ENCODE measurements around the gene MAP3K3.
A peak's percentile ranks its signal among the peaks of the same experiment; 100 is the strongest.

The MAP3K3 gene

GRCh38 chr17:63693411-63694113 is 71.3 kb downstream of the MAP3K3 start:
- no peak for DNase-seq (ENCODE audit: low read depth, low spot score)

- DNase-seq (ENCODE audit: low read depth, low spot score): peak; percentile 61
Observed at GRCh38 chr17:63694229-63694949, 72.2 kb downstream of the MAP3K3 start.

DNA sequence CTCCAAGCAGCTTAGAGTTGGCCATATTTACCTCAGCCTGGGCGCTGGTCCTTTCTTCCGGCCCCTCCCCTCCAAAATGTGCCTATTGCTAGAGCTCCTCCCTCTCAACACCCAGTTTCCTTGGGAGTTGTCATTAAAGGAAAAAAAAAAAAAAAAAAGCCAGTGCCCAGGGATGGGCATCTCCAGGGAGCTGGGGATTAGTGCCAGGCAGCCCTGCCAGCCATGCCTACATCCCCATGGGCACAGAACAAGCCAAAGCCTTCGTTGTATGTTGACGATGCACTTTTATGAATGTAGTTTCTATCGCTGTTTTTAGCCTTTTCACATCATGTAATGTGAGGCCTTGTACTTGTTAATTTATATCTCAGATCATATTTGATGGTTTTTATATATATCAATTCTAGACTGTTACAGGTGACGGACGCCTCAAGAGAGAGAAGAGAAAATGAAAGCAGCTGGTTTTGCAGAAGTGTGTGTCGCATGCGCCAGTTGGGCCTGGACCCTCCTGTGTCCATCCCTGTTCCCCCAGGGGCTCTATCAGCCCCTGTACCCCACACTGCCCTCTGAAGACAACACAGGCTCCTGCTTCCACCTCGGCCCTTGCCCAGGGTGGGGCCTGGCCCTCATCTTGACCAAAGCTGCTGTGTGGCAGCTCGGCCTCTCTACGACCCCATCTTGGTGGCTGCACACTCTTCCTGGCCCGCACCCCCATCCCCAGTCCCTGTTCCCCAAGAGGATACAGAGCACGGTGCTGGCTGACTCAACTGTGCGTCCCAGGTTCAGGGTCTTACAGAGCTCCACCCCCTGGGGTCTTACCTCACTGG is 72.9 kb downstream of the MAP3K3 start:
- no peak for DNase-seq (ENCODE audit: low read depth, low spot score)

- no peak for DNase-seq (ENCODE audit: low read depth, low spot score)
Observed at GRCh38 chr17:63695889-63696288, 73.7 kb downstream of the MAP3K3 start.

GRCh38 chr17:63696381-63696961 is 74.3 kb downstream of the MAP3K3 start:
- peak; percentile 81 for DNase-seq (ENCODE audit: low read depth, low spot score)

- peak; percentile 61 for DNase-seq (ENCODE audit: low read depth, low spot score)
Observed at GRCh38 chr17:63697341-63698286, 75.4 kb downstream of the MAP3K3 start.

- no peak for DNase-seq (ENCODE audit: low read depth, low spot score)
Observed at GRCh38 chr17:63698381-63698885, 76.2 kb downstream of the MAP3K3 start.

- peak; percentile 49 for DNase-seq (ENCODE audit: low read depth, low spot score)
Observed at GRCh38 chr17:63698886-63699637, 76.8 kb downstream of the MAP3K3 start.

DNA sequence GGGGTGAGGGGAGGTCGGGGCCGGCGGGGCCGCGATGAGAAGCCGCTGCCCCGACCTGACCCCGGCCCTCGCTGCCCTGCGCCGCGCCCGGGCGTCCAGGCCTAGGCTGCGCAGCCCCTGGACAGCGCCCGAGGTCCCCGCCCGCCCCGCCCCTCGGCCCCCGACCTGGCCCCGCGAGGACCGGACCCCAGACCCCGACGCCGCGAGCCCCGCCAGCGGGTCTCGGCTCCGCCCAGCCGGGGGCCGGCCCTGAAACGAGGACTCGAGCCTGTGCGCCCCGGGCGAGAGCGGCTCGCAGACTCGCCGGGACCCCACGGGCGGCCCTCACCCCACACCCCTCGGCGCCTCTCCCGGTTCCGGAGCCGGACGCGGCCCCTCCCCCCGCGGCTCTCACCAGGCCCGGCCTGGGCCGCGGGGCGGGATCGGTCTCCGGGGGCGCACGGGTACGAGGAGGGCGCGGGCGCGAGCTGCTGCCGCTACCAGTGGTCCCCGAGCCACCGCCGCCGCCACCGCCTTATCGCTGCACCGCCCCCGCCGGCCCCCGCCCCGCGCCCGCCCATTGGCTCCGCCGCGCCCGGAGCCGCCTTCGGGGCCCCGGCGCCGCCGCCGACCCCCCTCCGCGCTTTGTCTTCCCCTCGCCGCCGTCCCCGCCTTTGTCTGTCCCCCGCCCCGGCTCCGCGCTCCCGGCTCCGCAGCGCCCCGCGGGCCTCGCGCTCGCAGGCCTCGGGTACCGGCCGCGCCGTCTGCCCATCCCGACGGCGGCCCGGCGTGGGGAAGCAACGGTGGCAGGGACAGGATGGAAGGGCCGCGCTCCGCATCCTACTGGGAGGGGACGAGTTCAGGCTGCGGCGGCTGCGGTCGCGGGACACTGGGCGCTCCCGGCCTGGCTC is 77.7 kb downstream of the MAP3K3 start, which contains the start of gene LIMD2:
Gene LIMD2, minus strand, starts transcription at position 488 of the 890 bp plus-strand sequence. CDS start 827 bp downstream, outside the sequence.
- peak; percentile 47 for DNase-seq (ENCODE audit: low read depth, low spot score)

DNA sequence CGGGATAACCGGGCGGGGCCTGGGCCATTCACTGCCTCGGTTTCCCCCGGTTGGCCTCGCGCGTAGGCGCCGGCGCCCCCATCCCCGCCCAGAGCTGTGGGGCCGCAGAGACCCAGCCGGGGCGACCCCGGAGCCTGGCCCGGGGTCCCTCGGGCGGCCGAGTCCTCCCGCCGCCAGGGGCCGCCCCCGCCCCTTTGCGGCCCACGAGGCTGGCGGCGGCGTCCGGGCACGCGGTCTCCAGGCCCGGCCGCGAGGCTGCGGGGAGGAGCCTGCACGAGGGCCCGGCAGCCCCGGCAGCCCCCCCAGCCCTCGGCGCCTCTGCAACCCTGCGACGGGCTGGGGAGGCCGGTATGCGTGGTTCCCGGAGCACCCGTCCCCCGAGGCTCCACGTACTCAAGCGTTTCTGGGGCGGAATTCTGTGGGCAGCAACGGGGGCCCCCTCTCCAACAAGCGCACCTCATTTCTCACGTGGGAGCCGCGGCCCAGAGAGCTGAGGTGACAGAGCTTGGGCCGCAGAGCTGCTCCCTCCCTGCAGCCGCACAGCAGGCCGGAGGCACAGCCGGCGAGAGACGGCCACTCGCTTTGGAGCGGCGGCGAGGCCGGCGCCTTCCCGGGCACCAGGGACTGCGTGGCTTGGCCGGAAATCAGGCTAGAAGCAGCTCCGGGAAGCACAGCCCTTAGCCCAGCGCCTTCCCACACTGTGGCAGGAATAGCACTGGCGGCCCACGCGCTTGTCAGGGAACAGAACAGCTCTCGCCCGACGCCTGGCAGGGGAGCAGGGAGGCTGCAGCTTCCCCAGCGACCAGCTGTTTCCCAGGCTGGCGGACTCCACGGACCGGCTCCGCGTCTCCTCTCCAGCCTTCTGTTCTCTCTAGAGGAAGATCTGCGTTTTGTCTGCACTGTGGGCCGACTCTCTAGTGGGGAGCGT is 78.6 kb downstream of the MAP3K3 start:
- DNase-seq (ENCODE audit: low read depth, low spot score): peak; percentile 64

GRCh38 chr17:63701456-63701820 is 79.2 kb downstream of the MAP3K3 start:
- DNase-seq (ENCODE audit: low read depth, low spot score): no peak

- DNase-seq (ENCODE audit: low read depth, low spot score): no peak
Observed at GRCh38 chr17:63701868-63702720, 79.9 kb downstream of the MAP3K3 start.

DNA sequence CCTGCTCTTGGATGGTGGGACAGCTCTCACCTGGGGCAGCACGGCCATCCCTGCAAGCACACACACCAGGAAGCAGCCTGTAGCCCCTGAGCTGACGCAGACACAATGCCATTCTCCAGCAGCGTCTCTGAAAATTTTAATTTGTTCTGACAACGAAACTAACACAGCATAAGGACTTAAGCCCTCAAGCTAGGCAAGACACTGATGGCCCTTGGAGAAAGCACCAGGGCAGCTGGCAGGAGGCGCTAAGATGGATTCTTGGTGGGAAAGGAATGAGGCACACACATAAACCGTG is 80.5 kb downstream of the MAP3K3 start:
- DNase-seq (ENCODE audit: low read depth, low spot score): no peak

DNA sequence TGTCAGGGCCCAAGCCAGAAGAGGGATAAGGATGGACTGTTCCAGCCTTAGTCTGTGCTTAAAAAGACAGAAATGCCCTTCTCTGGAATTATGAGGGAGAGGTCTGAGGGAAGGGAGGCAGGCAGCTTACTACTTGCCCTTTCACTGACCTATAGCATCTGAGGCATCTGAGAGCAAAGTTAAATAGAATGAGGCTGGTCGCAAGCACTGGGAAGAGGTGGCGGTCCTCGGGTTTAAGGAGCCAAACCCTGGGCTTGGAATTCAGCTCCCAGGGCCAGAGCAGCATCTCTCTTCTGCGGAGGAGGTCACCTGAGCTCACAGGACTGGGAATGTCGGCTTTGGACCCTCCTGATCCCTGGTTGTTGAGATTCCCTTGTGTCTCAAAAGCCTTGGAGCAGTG is 80.8 kb downstream of the MAP3K3 start:
- DNase-seq (ENCODE audit: low read depth, low spot score): no peak

GRCh38 chr17:63703556-63704258 is 81.5 kb downstream of the MAP3K3 start:
- no peak for DNase-seq (ENCODE audit: low read depth, low spot score)

GRCh38 chr17:63704259-63704576 is 82.0 kb downstream of the MAP3K3 start:
- DNase-seq (ENCODE audit: low read depth, low spot score): no peak

Measured in ELF-1 (cell line).